GM12878 (cell line): ENCODE measurements around the gene ECHDC1. TPM values are rescaled to one million over a fixed set of nuclear protein-coding genes. Genes with fewer than 3 reads are reported as not detected.

ENCODE experiments used
- ATAC-seq: fragments of 200-7000 bp; cut with Tn5 transposase; 3 replicates; pipeline ENCODE4 v1.9.1; 2020; ENCODE audit warnings: mild to moderate bottlenecking, moderate library complexity
- BruUV-seq: library from RNA; stranded (reverse); fragments of 400-500 nt; replicated peaks from 2 replicates; lab custom pipeline; 2021; lab: Mats Ljungman, UMichigan
- CTCF ChIA-PET: fragments of 300-600 bp; sonication (Branson Sonifier 250); formaldehyde crosslinking; extraction: SDS; loops from one replicate; lab custom pipeline; 2021; ENCODE audit warnings: inconsistent platforms; lab: Yijun Ruan, JAX
- POLR2A ChIA-PET: fragments of 350-600 bp; formaldehyde crosslinking; extraction: SDS; loops from one replicate; lab custom pipeline; 2021; ENCODE audit warnings: inconsistent platforms; lab: Charles Lee
- RAD21 ChIA-PET: fragments of 300-600 bp; sonication (Branson Sonifier 250); formaldehyde crosslinking; loops from one replicate; lab custom pipeline; 2023; ENCODE audit warnings: antibody characterized with exemption; ENCODE audit not compliant: unreplicated experiment; lab: Charles Lee
- SMC1A ChIA-PET: fragments of 300-600 bp; sonication (Branson Sonifier 250); formaldehyde crosslinking; loops from one replicate; lab custom pipeline; 2023; ENCODE audit not compliant: unreplicated experiment, uncharacterized antibody; lab: Charles Lee
- DNase-seq: peaks from one replicate; pipeline ENCODE4 v3.0.0-alpha.2; 2011; ENCODE audit warnings: low read depth, low spot score
- FAIRE-seq: peaks from 3 replicates; lab custom pipeline; 2011; peaks lifted over from hg19 to GRCh38; lab: Jason Lieb, UNC
- H2AFZ ChIP-seq: 2 replicates; pipeline ENCODE4 v1.6.0; 2011; ENCODE audit warnings: low read depth, low read length, control low read depth; ENCODE audit not compliant: control insufficient read depth
- H3K27ac ChIP-seq: 2 replicates; pipeline ENCODE4 v1.5.1; 2011; ENCODE audit warnings: control low read depth; ENCODE audit not compliant: control insufficient read depth, insufficient read depth
- H3K27me3 ChIP-seq, 2 experiments: replicated peaks in 1 of 2; 2 replicates each; pipeline versions ENCODE4 v1.6.0 to v1.6.1; 2011; ENCODE audit warnings: low read length in 1 of 2; ENCODE audit not compliant: control insufficient read depth in 2 of 2, insufficient read depth in 2 of 2
- H3K36me3 ChIP-seq, 2 experiments: 2 replicates each; pipeline ENCODE4 v1.5.1; 2011; ENCODE audit warnings: low read length in 1 of 2; ENCODE audit not compliant: control insufficient read depth in 2 of 2, insufficient read depth in 2 of 2
- H3K4me1 ChIP-seq: 2 replicates; pipeline ENCODE4 v1.6.1; 2011; ENCODE audit warnings: mild to moderate bottlenecking, low read length, moderate library complexity, mixed read lengths; ENCODE audit not compliant: control insufficient read depth, insufficient read depth
- H3K4me2 ChIP-seq: 2 replicates; pipeline ENCODE4 v1.6.0; 2011; ENCODE audit warnings: control low read depth; ENCODE audit not compliant: control insufficient read depth, insufficient read depth
- H3K4me3 ChIP-seq: fragments of 200-600 bp; sonication (generic); 2 replicates; pipeline ENCODE4 v1.5.1; 2016
- H3K79me2 ChIP-seq: 2 replicates; pipeline ENCODE4 v1.6.0; 2011; ENCODE audit warnings: low read length; ENCODE audit not compliant: control insufficient read depth, insufficient read depth
- H3K9ac ChIP-seq: 2 replicates; pipeline ENCODE4 v1.8.0; 2011; ENCODE audit warnings: low read length, control low read depth, mixed read lengths; ENCODE audit not compliant: control insufficient read depth, insufficient read depth
- H3K9me3 ChIP-seq: replicated peaks from 3 replicates; pipeline ENCODE4 v1.5.1; 2011; ENCODE audit warnings: mild to moderate bottlenecking, low read length; ENCODE audit not compliant: control insufficient read depth, insufficient read depth
- H4K20me1 ChIP-seq: 2 replicates; pipeline ENCODE4 v1.6.0; 2011; ENCODE audit not compliant: control insufficient read depth, insufficient read depth
- CBX3 ChIP-seq: fragments of 200-600 bp; sonication (generic); IDR thresholded peaks from 2 replicates; pipeline ENCODE4 v1.6.1; 2016; ENCODE audit warnings: low read depth, borderline replicate concordance
- CREM ChIP-seq: IDR thresholded peaks from 2 replicates; pipeline ENCODE4 v1.6.1; 2014; ENCODE audit warnings: antibody characterized with exemption, low read depth
- EP300 ChIP-seq, 2 experiments: fragments of 150-350 bp in 1 of 2; IDR thresholded peaks; 2 replicates each; pipeline ENCODE4 v1.6.1; 2011 to 2012; ENCODE audit warnings: low read depth in 2 of 2, low read length in 2 of 2, borderline replicate concordance in 1 of 2, improper control_type of control experiment in 1 of 2, inconsistent platforms in 1 of 2; ENCODE audit not compliant: control insufficient read depth in 1 of 2
- EZH2 ChIP-seq: IDR thresholded peaks from 2 replicates; pipeline ENCODE4 v1.6.1; 2012; ENCODE audit warnings: low read depth, mild to moderate bottlenecking, control low read depth, inconsistent platforms, low read length, borderline replicate concordance; ENCODE audit not compliant: control insufficient read depth
- IRF4 ChIP-seq: IDR thresholded peaks from 2 replicates; pipeline ENCODE4 v1.6.1; 2011; ENCODE audit warnings: low read depth, low read length
- MAX ChIP-seq: IDR thresholded peaks from 2 replicates; pipeline ENCODE4 v1.6.1; 2012; ENCODE audit warnings: low read depth, low read length, improper control_type of control experiment
- MLLT1 ChIP-seq: fragments of 450-650 bp; IDR thresholded peaks from 2 replicates; pipeline ENCODE4 v1.6.1; 2016; ENCODE audit warnings: mild to moderate bottlenecking
- NFIC ChIP-seq: IDR thresholded peaks from 2 replicates; pipeline ENCODE4 v1.6.1; 2012; ENCODE audit warnings: low read depth, mild to moderate bottlenecking, inconsistent platforms, low read length, moderate library complexity
- PAX8 ChIP-seq: fragments of 450-650 bp; IDR thresholded peaks from 2 replicates; pipeline ENCODE4 v1.6.1; 2017; ENCODE audit warnings: mild to moderate bottlenecking, moderate library complexity
- RBBP5 ChIP-seq: fragments of 200-600 bp; sonication (generic); conservative IDR thresholded peaks from 2 replicates; pipeline ENCODE4 v1.6.1; 2016
- REST ChIP-seq: IDR thresholded peaks from 2 replicates; pipeline ENCODE4 v1.6.1; 2012; ENCODE audit warnings: mild to moderate bottlenecking, low read depth, low read length
- SMAD5 ChIP-seq: IDR thresholded peaks from 2 replicates; pipeline ENCODE4 v1.6.1; 2016; ENCODE audit warnings: antibody characterized with exemption, low read depth
- SUPT20H ChIP-seq: IDR thresholded peaks from 2 replicates; pipeline ENCODE4 v1.6.1; 2011; ENCODE audit warnings: low read depth, mild to moderate bottlenecking, low read length, moderate library complexity, borderline replicate concordance; ENCODE audit not compliant: control insufficient read depth
- TARDBP ChIP-seq: IDR thresholded peaks from 2 replicates; pipeline ENCODE4 v1.6.1; 2016; ENCODE audit warnings: borderline replicate concordance
- ZNF217 ChIP-seq: fragments of 450-650 bp; IDR thresholded peaks from 2 replicates; pipeline ENCODE4 v1.6.1; 2017; ENCODE audit warnings: antibody characterized with exemption, mild to moderate bottlenecking
- ZZZ3 ChIP-seq: IDR thresholded peaks from 2 replicates; pipeline ENCODE4 v1.6.1; 2011; ENCODE audit warnings: low read depth; ENCODE audit not compliant: control insufficient read depth, insufficient read length
- WGBS: methylation state at CpG from one replicate; pipeline ENCODE4 v1.1.6; 2016; ENCODE audit warnings: low lambda C conversion rate; ENCODE audit not compliant: insufficient replicate concordance, insufficient coverage; ENCODE audit errors: missing lambda C conversion rate; 5-methylcytosine and 5-hydroxymethylcytosine counted together
- in situ Hi-C: fragments of 300-500 bp; cut with MboI; formaldehyde crosslinking; loops from 9 replicates; pipeline ENCODE4 v1.14.3; 2018; ENCODE audit warnings: mixed read lengths
- intact Hi-C: fragments of 100-400 bp; cut with micrococcal nuclease; formaldehyde crosslinking; loops from one replicate; pipeline ENCODE4 v1.14.2; 2022; ENCODE audit not compliant: unreplicated experiment
- polyA plus RNA-seq, 11 experiments: library from polyadenylated mRNA; depleted of rRNA in 4 of 11; unstranded in 6 of 11; stranded (reverse) in 5 of 11; fragments of >200 nt; fragmentation: Nextera tagmentation in 4 of 11; fragmentation: Illumina TruSeq in 1 of 11; extraction: Ambion mirVana in 4 of 11; extraction: Trizol in 1 of 11; gene quantifications; 1 replicate in 1 of 11; 2 replicates in 10 of 11; pipeline versions ENCODE4 v1.2.1 to v1.2.3, GENCODE V29; 2011 to 2016; ENCODE audit warnings: inconsistent platforms in 2 of 11, missing spikeins in 2 of 11, low read depth in 1 of 11
- total RNA-seq, 4 experiments: library from RNA; depleted of rRNA in 3 of 4; stranded (reverse); fragments of >200 nt in 3 of 4; fragmentation: Illumina TruSeq in 1 of 4; extraction: Trizol in 1 of 4; gene quantifications; 2 replicates each; pipeline versions ENCODE4 v1.2.1 to v1.2.3, GENCODE V29; 2013 to 2021

Gene ECHDC1
- total and polyA plus RNA-seq, 10 of the 15 experiments (the other 5 are each of a cell fraction or from before 2014, with no cell fraction given) = 46.2 to 111 (median 70.7) TPM

- Histone ChIP-seq H3K36me3 (no peaks in the 10 kb centered on the region), H3K4me3 (no peak overlapping the region), H4K20me1 (no peaks in the 10 kb centered on the region), H3K9me3 (no peaks in the 10 kb centered on the region), H3K9ac (no peak overlapping the region)
- ATAC-seq = no peak
- in situ Hi-C loops = no loop called here
- FAIRE-seq = no peak
- no peak for DNase-seq
- no TSS peak for BruUV-seq
- WGBS = 88% methylated on average over 3 of the region's 3 CpGs
- CTCF ChIA-PET = interaction anchor here (0.7 to 1.6 kb wide), 3 partner anchors 8 to 126 kb away, joined by 3 to 6 read pairs (median 4); partner anchors contain the start of gene RNF146
- TF ChIP-seq RBBP5 = no peak
- no peak for TF ChIP-seq NFIC
- no peak for TF ChIP-seq EP300 (IDR thresholded peaks at IDR 0.05; ENCODE audit: borderline replicate concordance in 1 of 2, control insufficient read depth in 1 of 2, low read depth in 2 of 2, low read length in 2 of 2)
- TF ChIP-seq EZH2 = no peak
- TF ChIP-seq PAX8 = no peak
- TF ChIP-seq ZNF217 = no peak
- no peak for TF ChIP-seq MAX
- no peak for TF ChIP-seq CREM
- no peak for TF ChIP-seq CBX3
- TF ChIP-seq SUPT20H = no peak
- no peak for TF ChIP-seq REST
- no peak for TF ChIP-seq SMAD5
- no peak for TF ChIP-seq MLLT1
- no peak for TF ChIP-seq TARDBP
- no peak for TF ChIP-seq ZZZ3
- no peak for TF ChIP-seq IRF4
- TF ChIP-seq, all 136 proteins: peak for 0
- no peak overlapping the region for H2AFZ ChIP-seq
- no peaks in the 10 kb centered on the region for H3K79me2 ChIP-seq
- H3K4me1 ChIP-seq = no peaks in the 10 kb centered on the region
- ChIA-PET RAD21 (no interaction called here), SMC1A (interaction anchor here (0.8 to 1.4 kb wide), 6 partner anchors 9 to 53 kb away, joined by 3 to 5 read pairs (median 3); no protein-coding TSS in a partner anchor), POLR2A (no interaction called here)
- no peak overlapping the region for H3K27ac ChIP-seq
- no peaks in the 10 kb centered on the region for H3K27me3 ChIP-seq
- intact Hi-C loops = no loop called here
- no peak overlapping the region for H3K4me2 ChIP-seq
Observed at GRCh38 chr6:127389706-127390105, 46.3 kb upstream of the ECHDC1 start.
